GM12801 (cell line): Measurements from ENCODE around the gene DEF6.

Source experiments
- CTCF ChIP-seq: IDR thresholded peaks from one replicate; pipeline ENCODE4 v1.5.1; 2011; ENCODE audit warnings: control low read depth; ENCODE audit not compliant: insufficient read length; ENCODE audit errors: extremely low read depth

DEF6 gene

GRCh38 chr6:35294308-35294945 lies 3.2 kb upstream of the DEF6 start:
- no peak for TF ChIP-seq CTCF

GRCh38 chr6:35295036-35295435 lies 2.6 kb upstream of the DEF6 start:
- TF ChIP-seq CTCF = no peak

GRCh38 chr6:35295521-35296315 lies 1.9 kb upstream of the DEF6 start:
- TF ChIP-seq CTCF = no peak

GRCh38 chr6:35296931-35297600 lies 552 bp upstream of the DEF6 start:
- no peak for TF ChIP-seq CTCF

- no peak for TF ChIP-seq CTCF
These were observed 1.1 kb downstream of the DEF6 start for GRCh38 chr6:35298625-35299140.

GRCh38 chr6:35299674-35300073 lies 2.1 kb downstream of the DEF6 start:
- TF ChIP-seq CTCF = no peak

- TF ChIP-seq CTCF = no peak
These were observed 3.2 kb downstream of the DEF6 start for GRCh38 chr6:35300848-35301247.
